Panc1 (cell line): Measurements from ENCODE around the gene PFKFB3.

Experiments
- CTCF ChIP-seq: fragments of 450-650 bp; IDR thresholded peaks from 2 replicates; pipeline ENCODE4 v1.5.1; 2017; ENCODE audit warnings: mild to moderate bottlenecking
- SIN3A ChIP-seq: IDR thresholded peaks from 2 replicates; pipeline ENCODE4 v1.6.1; 2012; ENCODE audit warnings: low read depth, mild to moderate bottlenecking, low read length, moderate library complexity, borderline replicate concordance; ENCODE audit not compliant: insufficient read depth

GRCh38 chr10:6170638-6171037 lies 32.1 kb upstream of the PFKFB3 start:
- no peak for TF ChIP-seq CTCF
- TF ChIP-seq SIN3A: no peak
